ENCODE measurements around the gene ZNF644. TPM values are rescaled to one million over a fixed set of nuclear protein-coding genes. Genes with fewer than 3 reads are reported as not detected.

ZNF644 gene
- total RNA-seq, 4 donors from 2014 or later = 38.2 to 79.3 (median 41.0) TPM

DNA sequence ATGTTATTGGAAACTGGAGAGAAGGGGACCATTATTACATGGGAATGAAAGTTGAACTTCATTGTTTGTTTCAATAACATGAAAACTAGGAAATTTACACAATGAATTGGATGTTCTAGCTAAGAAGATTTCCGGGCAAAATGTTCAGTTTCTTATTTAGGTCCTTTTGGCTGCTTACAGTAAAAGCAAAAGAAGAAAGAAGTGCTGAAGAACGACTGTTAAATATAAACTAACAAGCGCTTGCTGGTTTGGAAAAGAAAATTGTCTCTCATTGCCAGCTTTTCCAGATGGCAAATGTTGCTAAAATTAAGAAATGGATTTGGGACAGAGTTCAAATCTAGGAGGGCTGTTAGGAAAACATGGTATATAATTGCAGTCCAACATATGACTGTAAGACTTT lies 139.6 kb downstream of the ZNF644 start:
- WGBS = 53% methylated on average over 3 of the region's 3 CpGs
- no peaks in the 10 kb centered on the region for H3K27me3 ChIP-seq
- H3K27ac ChIP-seq = no peak overlapping the region
- no peaks in the 10 kb centered on the region for H3K4me1 ChIP-seq
- H3K9me3 ChIP-seq = peaks cover 28% of the 10 kb centered on the region
- H3K36me3 ChIP-seq = no peaks in the 10 kb centered on the region
- TF ChIP-seq, protein P1, sequence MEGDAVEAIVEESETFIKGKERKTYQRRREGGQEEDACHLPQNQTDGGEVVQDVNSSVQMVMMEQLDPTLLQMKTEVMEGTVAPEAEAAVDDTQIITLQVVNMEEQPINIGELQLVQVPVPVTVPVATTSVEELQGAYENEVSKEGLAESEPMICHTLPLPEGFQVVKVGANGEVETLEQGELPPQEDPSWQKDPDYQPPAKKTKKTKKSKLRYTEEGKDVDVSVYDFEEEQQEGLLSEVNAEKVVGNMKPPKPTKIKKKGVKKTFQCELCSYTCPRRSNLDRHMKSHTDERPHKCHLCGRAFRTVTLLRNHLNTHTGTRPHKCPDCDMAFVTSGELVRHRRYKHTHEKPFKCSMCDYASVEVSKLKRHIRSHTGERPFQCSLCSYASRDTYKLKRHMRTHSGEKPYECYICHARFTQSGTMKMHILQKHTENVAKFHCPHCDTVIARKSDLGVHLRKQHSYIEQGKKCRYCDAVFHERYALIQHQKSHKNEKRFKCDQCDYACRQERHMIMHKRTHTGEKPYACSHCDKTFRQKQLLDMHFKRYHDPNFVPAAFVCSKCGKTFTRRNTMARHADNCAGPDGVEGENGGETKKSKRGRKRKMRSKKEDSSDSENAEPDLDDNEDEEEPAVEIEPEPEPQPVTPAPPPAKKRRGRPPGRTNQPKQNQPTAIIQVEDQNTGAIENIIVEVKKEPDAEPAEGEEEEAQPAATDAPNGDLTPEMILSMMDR (IDR thresholded peaks at IDR 0.05) = no peak
- no peak overlapping the region for H3K4me3 ChIP-seq
- no peak for DNase-seq (ENCODE audit: low spot score in 2 of 2)

DNA sequence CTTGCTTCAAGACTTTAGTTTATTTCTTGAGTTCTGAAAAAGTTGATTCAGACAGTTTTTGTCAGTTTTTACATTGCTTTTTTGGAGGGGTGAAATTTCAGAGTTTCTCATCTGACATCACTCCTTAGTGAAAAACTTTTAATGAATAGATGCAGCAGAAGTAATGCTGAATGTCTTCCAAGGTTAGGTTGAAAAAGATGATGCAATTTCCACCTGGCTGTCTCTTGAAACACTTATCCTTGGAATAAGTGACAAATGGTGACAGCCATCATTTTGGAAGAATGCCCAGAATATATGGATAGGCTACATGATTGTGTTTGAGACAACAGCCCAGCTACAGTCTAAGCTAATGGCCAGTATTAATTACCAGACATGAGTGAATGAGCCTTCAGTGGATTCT lies 140.8 kb downstream of the ZNF644 start:
- Histone ChIP-seq H3K4me1 (no peaks in the 10 kb centered on the region), H3K27me3 (no peaks in the 10 kb centered on the region), H3K4me3 (no peak overlapping the region), H3K9me3 (peaks cover 28% of the 10 kb centered on the region), H3K27ac (no peak overlapping the region), H3K36me3 (no peaks in the 10 kb centered on the region)
- DNase-seq (ENCODE audit: low spot score in 2 of 2) = no peak
- TF ChIP-seq POLR2AphosphoS5 (IDR thresholded peaks at IDR 0.05) (no peak), EP300 (IDR thresholded peaks at IDR 0.05) (no peak), POLR2A (IDR thresholded peaks at IDR 0.05) (no peak)
- TF ChIP-seq, protein P1 (IDR thresholded peaks at IDR 0.05) = no peak

DNA sequence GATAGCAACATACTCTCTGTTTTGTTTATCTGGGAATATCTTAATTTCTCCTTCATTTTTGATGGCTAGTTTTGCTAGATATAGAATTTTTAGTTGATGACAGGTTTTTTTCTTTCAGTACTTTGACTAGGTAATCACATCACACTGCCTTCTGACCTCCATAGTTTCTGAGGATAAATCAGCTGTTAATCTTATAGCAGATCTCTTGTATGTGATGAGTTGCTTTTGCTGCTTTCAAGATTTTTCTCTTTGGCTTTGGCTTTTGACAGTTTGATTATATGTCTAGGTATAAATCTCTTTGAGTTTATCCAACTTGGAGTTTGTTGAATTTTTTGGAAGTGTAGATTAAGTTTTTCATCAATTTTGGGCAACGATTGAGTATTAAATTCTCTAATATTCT lies 142.6 kb downstream of the ZNF644 start:
- no peak for DNase-seq (ENCODE audit: low spot score in 2 of 2)
- TF ChIP-seq EP300 (IDR thresholded peaks at IDR 0.05) = no peak
- TF ChIP-seq, protein P1 (IDR thresholded peaks at IDR 0.05) = no peak
- no peak for TF ChIP-seq POLR2AphosphoS5 (IDR thresholded peaks at IDR 0.05)
- no peak for TF ChIP-seq POLR2A (IDR thresholded peaks at IDR 0.05)
- Histone ChIP-seq H3K9me3 (peaks cover 28% of the 10 kb centered on the region), H3K4me1 (no peaks in the 10 kb centered on the region), H3K36me3 (no peaks in the 10 kb centered on the region), H3K27ac (no peak overlapping the region), H3K4me3 (no peak overlapping the region), H3K27me3 (no peaks in the 10 kb centered on the region)
- WGBS = 91% methylated on average over 1 of the region's 1 CpG

DNA sequence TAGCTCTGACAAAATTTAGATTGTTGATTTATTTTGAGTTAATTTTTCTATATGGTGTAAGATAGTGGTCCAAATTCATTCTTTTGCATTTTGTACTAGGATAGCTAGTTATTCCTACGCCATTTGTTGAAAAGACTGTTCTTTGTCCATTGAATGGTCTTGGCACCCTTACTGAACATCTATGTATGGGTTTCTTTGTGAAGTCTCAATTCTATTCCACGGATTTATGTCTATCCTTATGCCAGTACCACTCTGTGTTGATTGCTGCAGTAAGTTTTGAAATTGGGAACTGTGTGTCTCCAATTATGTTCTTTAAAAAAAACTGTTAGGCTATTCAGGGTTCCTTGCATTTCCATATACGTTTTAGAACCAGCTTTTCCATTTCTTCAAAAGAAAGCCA lies 145.7 kb downstream of the ZNF644 start:
- Histone ChIP-seq H3K27ac (no peak overlapping the region), H3K4me3 (no peak overlapping the region), H3K27me3 (no peaks in the 10 kb centered on the region), H3K4me1 (no peaks in the 10 kb centered on the region), H3K36me3 (no peaks in the 10 kb centered on the region), H3K9me3 (peaks cover 23% of the 10 kb centered on the region)
- no peak for TF ChIP-seq EP300 (IDR thresholded peaks at IDR 0.05)
- no peak for TF ChIP-seq POLR2A (IDR thresholded peaks at IDR 0.05)
- TF ChIP-seq, protein P1 (IDR thresholded peaks at IDR 0.05) = no peak
- TF ChIP-seq POLR2AphosphoS5 (IDR thresholded peaks at IDR 0.05) = no peak
- DNase-seq (ENCODE audit: low spot score in 2 of 2) = no peak
- 72% methylated on average over 3 of the region's 3 CpGs for WGBS

All from suprapubic skin (tissue), 4 donors.